ENCODE results near the gene PER3. TPM values are rescaled to one million over a fixed set of nuclear protein-coding genes. Genes with fewer than 3 reads are reported as not detected.
A peak's percentile ranks its signal among the peaks of the same experiment; 100 is the strongest.

The PER3 gene
- total RNA-seq, 3 donors from 2014 or later, result 6.9 to 42.1 (median 14.7) TPM

GRCh38 chr1:7769673-7770412 lies 14.2 kb upstream of the PER3 start:
- DNase-seq, result no peak
- TF ChIP-seq, protein P1, sequence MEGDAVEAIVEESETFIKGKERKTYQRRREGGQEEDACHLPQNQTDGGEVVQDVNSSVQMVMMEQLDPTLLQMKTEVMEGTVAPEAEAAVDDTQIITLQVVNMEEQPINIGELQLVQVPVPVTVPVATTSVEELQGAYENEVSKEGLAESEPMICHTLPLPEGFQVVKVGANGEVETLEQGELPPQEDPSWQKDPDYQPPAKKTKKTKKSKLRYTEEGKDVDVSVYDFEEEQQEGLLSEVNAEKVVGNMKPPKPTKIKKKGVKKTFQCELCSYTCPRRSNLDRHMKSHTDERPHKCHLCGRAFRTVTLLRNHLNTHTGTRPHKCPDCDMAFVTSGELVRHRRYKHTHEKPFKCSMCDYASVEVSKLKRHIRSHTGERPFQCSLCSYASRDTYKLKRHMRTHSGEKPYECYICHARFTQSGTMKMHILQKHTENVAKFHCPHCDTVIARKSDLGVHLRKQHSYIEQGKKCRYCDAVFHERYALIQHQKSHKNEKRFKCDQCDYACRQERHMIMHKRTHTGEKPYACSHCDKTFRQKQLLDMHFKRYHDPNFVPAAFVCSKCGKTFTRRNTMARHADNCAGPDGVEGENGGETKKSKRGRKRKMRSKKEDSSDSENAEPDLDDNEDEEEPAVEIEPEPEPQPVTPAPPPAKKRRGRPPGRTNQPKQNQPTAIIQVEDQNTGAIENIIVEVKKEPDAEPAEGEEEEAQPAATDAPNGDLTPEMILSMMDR (IDR thresholded peaks at IDR 0.05), result no peak
- no peaks in the 10 kb centered on the region for H3K36me3 ChIP-seq (ENCODE audit: low read depth)
- H3K4me1 ChIP-seq (ENCODE audit: low read depth), result peaks cover 11% of the 10 kb centered on the region
- ATAC-seq, result no peak
- intact Hi-C loops (cut with DNase I, micrococcal nuclease), result no loop called here
- no peaks in the 10 kb centered on the region for H3K9me3 ChIP-seq
- no peak overlapping the region for H3K4me3 ChIP-seq

DNA sequence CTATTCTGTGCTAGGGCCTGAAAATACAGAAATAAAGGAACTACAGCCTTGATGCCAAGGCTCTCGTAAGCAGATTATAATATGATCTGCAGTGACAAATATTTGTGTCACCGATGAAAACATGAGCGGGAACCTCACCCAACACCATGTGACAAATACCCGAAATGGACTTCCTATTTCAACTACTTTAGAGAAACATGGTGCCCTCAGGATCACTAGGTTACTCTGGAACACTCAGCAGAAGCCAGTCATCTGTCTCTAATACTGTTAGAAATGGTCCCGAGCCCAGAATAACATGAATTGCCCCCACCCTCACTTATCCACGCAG lies 13.5 kb upstream of the PER3 start:
- intact Hi-C loops (cut with DNase I, micrococcal nuclease), result no loop called here
- ATAC-seq, result peak; percentile 28
- no peak for DNase-seq
- TF ChIP-seq, protein P1 (IDR thresholded peaks at IDR 0.05), result no peak
- Histone ChIP-seq H3K4me3 (peak overlapping the region; percentile 82), H3K4me1 (ENCODE audit: low read depth) (peaks cover 11% of the 10 kb centered on the region), H3K36me3 (ENCODE audit: low read depth) (no peaks in the 10 kb centered on the region), H3K9me3 (no peaks in the 10 kb centered on the region)

GRCh38 chr1:7770997-7771822 lies 12.9 kb upstream of the PER3 start, which contains the start of gene VAMP3:
Gene VAMP3 (plus strand): TSS chr1:7771296. CDS start chr1:7771384, 88 bp downstream.
- ATAC-seq (peak; percentile 99), DNase-seq (peak; percentile 91 to 95 (median 91))
- H3K4me3 ChIP-seq, result peak within 1 kb of the TSS; percentile 82
- intact Hi-C loops (cut with DNase I, micrococcal nuclease), result no loop called here
- no peaks in the 10 kb centered on the region for H3K36me3 ChIP-seq (ENCODE audit: low read depth)
- H3K4me1 ChIP-seq (ENCODE audit: low read depth), result peaks cover 11% of the 10 kb centered on the region
- TF ChIP-seq, protein P1 (IDR thresholded peaks at IDR 0.05), result no peak
- no peaks in the 10 kb centered on the region for H3K9me3 ChIP-seq

- DNase-seq, result peak in 1 of 3 donors; percentile 19
- no peaks in the 10 kb centered on the region for H3K9me3 ChIP-seq
- TF ChIP-seq, protein P1 (IDR thresholded peaks at IDR 0.05), result no peak
- H3K4me3 ChIP-seq, result peak overlapping the region; percentile 82
- no peak for ATAC-seq
- intact Hi-C loops (cut with DNase I, micrococcal nuclease), result no loop called here
- no peaks in the 10 kb centered on the region for H3K36me3 ChIP-seq (ENCODE audit: low read depth)
- peaks cover 11% of the 10 kb centered on the region for H3K4me1 ChIP-seq (ENCODE audit: low read depth)
Observed at GRCh38 chr1:7771823-7772299, 12.2 kb upstream of the PER3 start.

DNA sequence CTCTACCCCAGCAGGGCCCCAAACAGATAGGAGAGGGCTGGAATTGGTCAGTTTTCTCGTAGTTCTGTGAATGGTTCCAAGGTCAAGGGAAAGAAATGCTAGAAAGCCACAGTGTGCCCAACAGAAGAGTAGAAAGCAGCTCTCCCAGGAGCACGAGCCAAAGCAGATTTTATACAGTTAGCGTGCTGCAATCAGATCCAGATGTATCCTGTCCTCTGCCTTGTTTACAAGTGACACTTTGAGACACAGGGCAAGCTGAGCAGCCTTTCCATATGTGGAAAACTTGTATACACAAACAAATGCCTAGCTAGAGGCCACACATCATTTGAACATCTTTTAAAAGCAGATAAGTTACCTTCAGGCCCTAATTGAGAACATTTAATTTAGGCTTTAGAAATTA lies 6.5 kb upstream of the PER3 start:
- intact Hi-C loops (cut with DNase I, micrococcal nuclease), result no loop called here
- no peaks in the 10 kb centered on the region for H3K36me3 ChIP-seq (ENCODE audit: low read depth)

More for the DNA sequence above, 6.5 kb upstream of the PER3 start:
- TF ChIP-seq, protein P1 (IDR thresholded peaks at IDR 0.05), result no peak
- DNase-seq (no peak), ATAC-seq (no peak)
- Histone ChIP-seq H3K9me3 (no peaks in the 10 kb centered on the region), H3K4me3 (no peak overlapping the region), H3K4me1 (ENCODE audit: low read depth) (peaks cover 4% of the 10 kb centered on the region)

All from mucosa of descending colon (tissue), 3 donors.